DMS 273 (cell line): ENCODE measurements around the gene BUD23.
"Not testable (repeated sequence)": the region's sequence is repeated elsewhere in the genome, so short reads cannot be mapped to it uniquely, and the experiment has no call there.

Source experiments
- DNase-seq: peaks from one replicate; lab custom pipeline; 2025; ENCODE audit not compliant: unreplicated experiment; lab: John Stamatoyannopoulos, UW

The BUD23 gene

DNA sequence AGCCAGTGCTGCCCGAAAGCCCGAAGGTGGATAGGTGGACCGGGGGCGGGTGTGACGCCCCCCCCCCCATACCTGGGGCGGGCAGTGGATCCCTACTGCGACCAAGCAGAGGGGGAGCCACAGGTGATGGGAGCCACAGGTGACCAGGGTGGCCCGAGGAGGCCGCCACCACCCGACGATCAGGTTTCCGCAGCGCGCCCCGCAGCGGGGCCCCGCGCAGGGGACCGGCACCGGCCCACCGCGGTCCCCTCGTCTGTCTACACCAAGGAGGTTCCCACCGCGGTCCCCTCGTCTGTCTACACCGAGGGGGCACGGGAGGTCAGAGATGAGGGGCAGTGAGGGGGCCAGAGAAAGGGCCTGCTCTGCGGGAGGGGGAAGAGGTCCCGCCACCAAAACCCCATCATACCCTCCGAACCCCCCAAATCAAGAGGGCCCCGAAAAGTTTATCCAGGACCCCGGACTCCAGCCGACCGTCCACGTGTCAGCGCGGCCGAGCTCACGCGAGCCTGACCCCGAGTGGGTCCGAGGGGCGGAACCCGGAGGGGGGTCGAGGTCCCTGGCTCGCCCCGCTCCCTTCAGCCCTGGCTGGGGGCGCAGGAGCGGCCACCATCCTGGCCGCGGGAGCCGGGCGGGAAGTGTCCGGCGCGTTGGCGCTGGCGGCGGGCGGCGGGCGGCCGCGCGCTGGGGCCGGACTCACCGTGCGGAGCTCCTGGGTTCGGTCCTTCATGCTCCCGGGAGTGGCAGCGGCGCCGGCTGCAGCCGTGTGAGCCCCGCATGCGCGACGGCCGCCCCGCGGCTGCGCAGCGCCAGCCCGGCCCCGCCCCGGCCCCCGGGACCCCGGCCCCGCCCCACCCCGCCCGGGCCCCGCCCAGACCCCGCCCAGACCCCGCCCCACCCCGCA lies 35.8 kb downstream of the BUD23 start, which contains the start of gene STX1A:
Gene STX1A (minus strand): TSS at position 765 of the 901 bp plus-strand sequence. CDS start 38 bp downstream, at position 727.
- DNase-seq = peak; percentile 92

- DNase-seq = no peak
These were observed 36.4 kb downstream of the BUD23 start for GRCh38 chr7:73719806-73720169.

- not testable (repeated sequence) for DNase-seq
These were observed 37.0 kb downstream of the BUD23 start for GRCh38 chr7:73720443-73720842.

DNA sequence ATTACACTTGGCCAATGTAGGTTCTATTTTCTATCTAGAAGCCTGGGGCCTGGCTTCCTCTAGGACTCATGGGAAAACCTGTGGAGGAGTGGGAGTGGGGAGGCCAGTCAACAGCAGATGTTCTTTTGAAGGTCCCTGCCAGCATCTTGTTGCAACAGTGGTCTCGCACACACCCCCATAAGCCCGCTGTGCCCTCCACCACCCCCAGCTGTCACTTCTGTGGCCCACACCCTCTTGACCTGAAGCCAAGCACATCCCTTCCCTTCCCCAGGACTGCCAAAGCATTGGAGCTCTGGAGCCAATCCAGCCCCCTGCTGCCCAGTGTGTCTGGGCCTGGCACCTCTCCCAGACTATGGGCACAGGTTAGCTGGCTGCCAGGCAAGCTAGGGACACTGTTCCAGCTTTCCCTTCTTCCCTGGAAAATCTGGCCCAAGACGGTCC lies 38.0 kb downstream of the BUD23 start:
- peak; percentile 100 for DNase-seq

DNA sequence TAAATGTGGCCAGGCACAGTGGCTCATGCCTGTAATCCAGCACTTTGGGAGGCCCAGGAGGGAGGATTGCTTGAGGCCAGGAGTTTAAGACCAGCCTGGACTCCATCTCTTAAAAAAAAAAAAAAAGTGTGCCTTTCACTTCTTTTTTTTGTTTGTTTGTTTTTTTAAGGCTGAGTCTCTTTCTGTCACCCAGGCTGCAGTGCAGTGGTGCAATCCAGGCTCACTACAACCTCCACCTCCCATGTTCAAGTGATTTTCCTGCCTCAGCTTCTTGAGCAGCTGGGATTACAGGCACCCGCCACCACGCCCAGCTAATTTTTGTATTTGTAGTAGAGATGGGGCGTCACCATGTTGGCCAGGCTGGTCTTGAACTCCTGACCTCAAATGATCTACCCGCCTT lies 38.8 kb downstream of the BUD23 start:
- DNase-seq = not testable (repeated sequence)

DNA sequence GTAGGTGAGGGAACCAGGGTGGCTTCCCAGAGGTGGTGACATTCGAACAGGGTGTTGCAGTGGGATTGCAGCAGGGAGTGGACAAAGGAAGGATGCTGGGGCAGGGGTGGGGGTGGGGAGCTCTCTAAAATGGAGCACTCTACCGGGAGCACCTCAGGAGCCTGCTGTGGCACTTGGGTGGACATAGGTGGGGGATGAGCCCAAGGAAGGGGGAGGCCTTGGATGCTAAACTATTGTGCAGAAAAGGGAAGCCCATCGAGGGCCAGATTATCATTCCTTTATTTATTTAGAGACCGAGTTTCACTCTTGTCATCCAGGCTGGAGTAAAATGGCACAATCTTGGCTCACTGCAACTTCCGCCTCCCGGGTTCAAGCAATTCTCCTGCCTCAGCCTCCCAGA lies 39.4 kb downstream of the BUD23 start:
- DNase-seq = no peak

DNA sequence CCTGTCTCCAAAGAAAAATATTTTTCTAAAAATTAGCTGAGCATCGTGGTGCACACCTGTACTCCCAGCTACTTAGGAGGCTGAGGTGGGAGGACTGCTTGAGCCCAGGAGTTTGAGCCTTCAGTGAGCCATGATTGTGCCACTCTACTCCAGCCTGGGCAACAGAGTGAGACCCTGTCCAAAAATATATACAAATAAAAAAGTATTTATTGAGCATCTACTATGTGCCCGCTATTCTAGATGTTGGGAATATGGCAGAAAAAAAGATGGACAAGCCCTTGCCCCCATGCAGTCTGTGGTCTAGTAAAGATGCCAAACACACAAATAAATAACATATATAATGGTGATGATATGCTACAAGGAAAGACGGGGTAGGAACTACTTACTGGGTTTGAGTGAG lies 40.4 kb downstream of the BUD23 start:
- no peak for DNase-seq

GRCh38 chr7:73726083-73726466 lies 42.7 kb downstream of the BUD23 start:
- DNase-seq = no peak

GRCh38 chr7:73727952-73728351 lies 44.6 kb downstream of the BUD23 start:
- no peak for DNase-seq

DNA sequence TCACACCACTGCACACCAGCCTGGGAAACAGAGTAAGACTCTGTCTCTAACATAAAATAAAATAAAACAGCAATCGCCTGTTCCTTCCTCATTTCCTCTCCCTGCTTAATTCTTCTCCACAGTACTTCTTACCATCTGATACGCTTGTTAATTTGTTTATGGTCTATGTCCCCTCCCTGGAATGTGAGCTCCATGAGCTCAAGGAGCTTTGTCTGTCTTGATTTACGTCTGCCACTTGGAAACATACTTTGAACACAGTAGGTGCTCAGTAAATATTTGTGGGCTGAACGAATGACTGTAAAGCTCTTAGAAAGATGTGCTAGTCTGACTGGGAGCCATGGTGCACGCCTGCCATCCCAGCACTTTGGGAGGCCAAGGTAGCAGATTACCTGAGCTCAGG lies 45.2 kb downstream of the BUD23 start:
- DNase-seq = no peak

DNA sequence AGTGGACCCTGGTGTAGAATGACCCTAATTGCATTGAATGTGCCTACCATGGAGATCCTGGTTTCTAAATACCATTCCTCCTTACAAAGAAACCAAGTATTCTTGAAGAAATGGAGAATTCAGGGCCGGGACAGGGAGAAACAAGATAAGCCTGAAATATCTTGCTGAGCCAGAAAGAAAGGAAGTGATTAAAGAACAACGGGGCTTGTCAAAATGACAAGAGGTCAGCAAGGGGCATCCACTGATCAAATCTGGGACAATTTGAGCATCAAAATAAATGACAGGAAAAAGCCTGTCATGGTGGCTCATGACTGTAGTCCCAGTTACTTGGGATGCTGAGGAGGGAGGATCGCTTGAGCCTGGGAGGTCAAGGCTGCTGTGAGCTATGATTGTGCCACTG lies 47.1 kb downstream of the BUD23 start:
- DNase-seq = no peak

DNA sequence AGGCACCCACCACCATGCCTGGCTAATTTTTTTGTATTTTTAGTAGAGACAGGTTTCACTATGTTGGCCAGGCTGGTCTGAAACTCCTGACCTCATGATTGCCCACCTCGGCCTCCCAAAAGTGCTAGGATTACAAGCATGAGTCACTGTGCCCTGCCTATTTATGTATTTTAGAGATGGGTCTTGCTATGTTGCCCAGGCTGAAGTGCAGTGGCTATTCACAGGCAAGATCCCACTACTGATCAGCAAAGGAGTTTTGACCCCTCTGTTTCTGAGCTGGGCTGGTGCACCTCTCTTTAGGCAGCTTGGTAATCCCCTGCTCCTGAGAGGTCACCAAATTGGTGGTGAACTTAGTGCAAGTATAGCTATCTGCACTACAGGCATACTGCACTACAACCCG lies 49.0 kb downstream of the BUD23 start:
- no peak for DNase-seq

DNA sequence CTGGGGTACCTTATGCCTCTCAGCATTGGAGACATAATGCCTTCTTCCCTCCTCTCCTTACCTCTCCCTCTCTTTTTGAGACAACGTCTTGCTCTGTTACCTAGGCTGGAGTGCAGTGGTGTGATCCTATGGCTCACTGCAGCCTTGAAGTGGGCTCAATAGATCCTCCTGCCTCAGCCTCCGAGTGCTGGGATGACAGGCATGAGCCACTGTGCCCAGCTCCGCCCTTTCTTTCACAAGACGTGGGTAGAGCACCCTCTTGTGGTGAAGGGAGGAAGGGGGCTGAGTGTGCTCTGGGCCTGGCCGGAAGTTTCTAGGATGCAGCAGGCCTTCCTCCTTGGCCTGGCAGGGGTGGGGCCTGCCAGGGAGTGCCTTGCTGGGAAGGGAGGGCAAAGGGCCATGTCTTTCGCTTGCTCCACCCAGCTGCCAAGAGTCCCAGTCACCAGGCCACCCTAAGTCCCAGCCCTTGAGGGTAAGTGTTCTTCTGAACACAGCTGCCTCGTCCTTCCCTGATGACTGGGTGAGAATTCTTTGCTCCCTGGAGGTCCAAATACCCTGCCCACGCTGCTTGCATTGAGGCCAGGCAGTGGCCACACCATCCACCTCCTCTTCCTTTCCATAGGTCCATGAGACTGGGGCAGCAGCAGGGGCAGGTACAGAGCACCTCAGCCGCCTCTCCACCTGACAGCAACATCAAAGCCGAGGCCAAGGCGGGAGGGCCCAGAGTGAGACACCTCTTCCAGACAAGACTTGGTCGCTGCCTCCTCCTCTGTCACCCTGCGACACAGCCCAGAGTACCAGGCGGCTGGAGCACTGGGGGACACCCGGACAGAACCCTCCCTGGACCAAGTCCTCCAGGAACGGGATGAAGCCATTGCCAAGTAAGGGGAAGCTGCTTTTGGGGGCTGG lies 51.5 kb downstream of the BUD23 start:
- peak; percentile 98 for DNase-seq

GRCh38 chr7:73735528-73735905 lies 52.1 kb downstream of the BUD23 start:
- no peak for DNase-seq

DNA sequence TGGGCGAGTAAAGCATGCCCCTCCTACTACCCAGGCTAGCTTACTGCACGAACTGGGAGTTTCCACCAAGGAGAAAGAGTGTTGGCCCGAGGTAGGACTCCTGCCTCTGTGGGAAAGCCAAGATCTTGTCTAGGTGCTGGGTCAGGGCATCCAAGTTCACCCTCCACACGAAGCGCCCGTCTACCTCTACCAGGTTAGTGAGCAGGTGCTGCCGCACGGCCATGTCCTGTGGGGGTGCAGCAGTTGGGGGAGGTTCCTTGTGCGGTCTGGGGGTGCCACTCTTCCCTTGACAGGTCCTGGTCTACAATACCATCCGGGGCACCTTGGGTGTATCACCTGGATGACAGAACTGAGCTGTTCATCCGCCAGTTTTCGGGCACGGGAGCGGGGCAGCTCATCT lies 53.5 kb downstream of the BUD23 start:
- DNase-seq = no peak

GRCh38 chr7:73737491-73738219 lies 54.3 kb downstream of the BUD23 start:
- no peak for DNase-seq

- DNase-seq = peak; percentile 83
These were observed 54.8 kb downstream of the BUD23 start for GRCh38 chr7:73738220-73738611.

GRCh38 chr7:73738612-73739386 lies 55.4 kb downstream of the BUD23 start, which contains the start of gene ABHD11:
Gene ABHD11, minus strand, starts transcription at chr7:73738802. Its CDS starts 32 bp downstream, at chr7:73738770.
- peak; percentile 99 for DNase-seq

GRCh38 chr7:73739387-73739767 lies 56.0 kb downstream of the BUD23 start:
- no peak for DNase-seq

- no peak for DNase-seq
These were observed 56.8 kb downstream of the BUD23 start for GRCh38 chr7:73740212-73740611.
